ENCODE results near the gene CLEC12A.

DNA sequence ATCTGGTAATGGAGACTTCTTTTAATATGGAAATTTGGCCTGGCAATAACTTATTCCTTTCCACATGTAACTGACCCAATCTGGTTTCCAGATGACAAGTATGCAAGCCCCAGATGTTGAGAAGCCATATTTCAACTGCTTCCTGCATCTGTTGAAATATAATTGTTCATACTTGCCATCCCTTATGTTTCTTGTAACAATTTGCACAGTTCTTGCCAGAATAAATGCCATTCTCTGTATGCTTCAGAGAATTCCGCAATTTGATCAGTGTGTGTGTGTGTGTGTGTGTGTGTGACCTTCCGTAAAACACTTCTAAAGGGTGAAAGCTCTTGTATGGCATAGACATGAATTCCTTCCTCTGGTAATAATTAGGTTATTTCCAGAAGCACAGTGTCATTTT lies 37.3 kb upstream of the CLEC12A start:
- TF ChIP-seq, protein P1, sequence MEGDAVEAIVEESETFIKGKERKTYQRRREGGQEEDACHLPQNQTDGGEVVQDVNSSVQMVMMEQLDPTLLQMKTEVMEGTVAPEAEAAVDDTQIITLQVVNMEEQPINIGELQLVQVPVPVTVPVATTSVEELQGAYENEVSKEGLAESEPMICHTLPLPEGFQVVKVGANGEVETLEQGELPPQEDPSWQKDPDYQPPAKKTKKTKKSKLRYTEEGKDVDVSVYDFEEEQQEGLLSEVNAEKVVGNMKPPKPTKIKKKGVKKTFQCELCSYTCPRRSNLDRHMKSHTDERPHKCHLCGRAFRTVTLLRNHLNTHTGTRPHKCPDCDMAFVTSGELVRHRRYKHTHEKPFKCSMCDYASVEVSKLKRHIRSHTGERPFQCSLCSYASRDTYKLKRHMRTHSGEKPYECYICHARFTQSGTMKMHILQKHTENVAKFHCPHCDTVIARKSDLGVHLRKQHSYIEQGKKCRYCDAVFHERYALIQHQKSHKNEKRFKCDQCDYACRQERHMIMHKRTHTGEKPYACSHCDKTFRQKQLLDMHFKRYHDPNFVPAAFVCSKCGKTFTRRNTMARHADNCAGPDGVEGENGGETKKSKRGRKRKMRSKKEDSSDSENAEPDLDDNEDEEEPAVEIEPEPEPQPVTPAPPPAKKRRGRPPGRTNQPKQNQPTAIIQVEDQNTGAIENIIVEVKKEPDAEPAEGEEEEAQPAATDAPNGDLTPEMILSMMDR (IDR thresholded peaks at IDR 0.05), result no peak
- no peak for TF ChIP-seq POLR2A (IDR thresholded peaks at IDR 0.05)

All from adrenal gland (tissue), 5 donors.